Colonic mucosa (tissue), 4 donors: ENCODE results near the gene APOL6. TPM values are rescaled to one million over a fixed set of nuclear protein-coding genes. Genes with fewer than 3 reads are reported as not detected.

ENCODE experiments used
- DNase-seq: peaks from one replicate; pipeline ENCODE4 v3.0.0-alpha.2; 2020
- H3K27ac ChIP-seq: fragments of 200-600 bp; one replicate; pipeline ENCODE4 v1.8.0; 2021
- H3K27me3 ChIP-seq: fragments of 200-600 bp; one replicate; pipeline ENCODE4 v1.8.0; 2021
- H3K36me3 ChIP-seq: fragments of 200-600 bp; one replicate; pipeline ENCODE4 v1.8.0; 2021
- H3K4me1 ChIP-seq: fragments of 200-600 bp; one replicate; pipeline ENCODE4 v1.8.0; 2021; ENCODE audit warnings: mild to moderate bottlenecking
- H3K4me3 ChIP-seq: fragments of 200-600 bp; one replicate; pipeline ENCODE4 v1.8.0; 2021
- H3K9ac ChIP-seq, 2 donors: one replicate each; pipeline ENCODE4 v1.7.0; 2013; ENCODE audit warnings: control low read depth in 2 of 2, low read depth in 2 of 2, low read length in 2 of 2
- H3K9me3 ChIP-seq: fragments of 200-600 bp; one replicate; pipeline ENCODE4 v1.8.0; 2021
- intact Hi-C: fragments of 100-400 bp; cut with DNase I; formaldehyde crosslinking; loops from one replicate; pipeline ENCODE4 v1.14.1; 2022
- total RNA-seq, 2 donors: library from RNA; stranded (reverse); fragmentation: NEBNext Ultra II Directional in 1 of 2; extraction: Animal tissue kit (Norgen Biotek cat#: 25700) in 1 of 2; gene quantifications; one replicate each; pipeline ENCODE4 v1.2.1, GENCODE V29; 2021
- TF ChIP-seq, protein P1 (sequence below): fragments of 200-600 bp; IDR thresholded peaks from one replicate; pipeline ENCODE4 v1.8.0; 2022; ENCODE audit warnings: antibody characterized with exemption, mild to moderate bottlenecking
- donor health status: healthy.
- donor health status: DM: no; HTN: no; CAD: no.
- donor health status: DM: no; HTN: no; CAD: no.

The APOL6 gene
- total RNA-seq, 2 donors from 2014 or later = 31.4 to 40.3 TPM

GRCh38 chr22:35612903-35613302 lies 35.3 kb upstream of the APOL6 start:
- no peak for DNase-seq
- H3K27ac ChIP-seq = no peak overlapping the region
- no peak overlapping the region for H3K9ac ChIP-seq
- no peaks in the 10 kb centered on the region for H3K27me3 ChIP-seq
- H3K4me3 ChIP-seq = no peak overlapping the region
- intact Hi-C loops = no loop called here
- no peaks in the 10 kb centered on the region for H3K4me1 ChIP-seq
- H3K36me3 ChIP-seq = no peaks in the 10 kb centered on the region
- no peaks in the 10 kb centered on the region for H3K9me3 ChIP-seq
- TF ChIP-seq, protein P1, sequence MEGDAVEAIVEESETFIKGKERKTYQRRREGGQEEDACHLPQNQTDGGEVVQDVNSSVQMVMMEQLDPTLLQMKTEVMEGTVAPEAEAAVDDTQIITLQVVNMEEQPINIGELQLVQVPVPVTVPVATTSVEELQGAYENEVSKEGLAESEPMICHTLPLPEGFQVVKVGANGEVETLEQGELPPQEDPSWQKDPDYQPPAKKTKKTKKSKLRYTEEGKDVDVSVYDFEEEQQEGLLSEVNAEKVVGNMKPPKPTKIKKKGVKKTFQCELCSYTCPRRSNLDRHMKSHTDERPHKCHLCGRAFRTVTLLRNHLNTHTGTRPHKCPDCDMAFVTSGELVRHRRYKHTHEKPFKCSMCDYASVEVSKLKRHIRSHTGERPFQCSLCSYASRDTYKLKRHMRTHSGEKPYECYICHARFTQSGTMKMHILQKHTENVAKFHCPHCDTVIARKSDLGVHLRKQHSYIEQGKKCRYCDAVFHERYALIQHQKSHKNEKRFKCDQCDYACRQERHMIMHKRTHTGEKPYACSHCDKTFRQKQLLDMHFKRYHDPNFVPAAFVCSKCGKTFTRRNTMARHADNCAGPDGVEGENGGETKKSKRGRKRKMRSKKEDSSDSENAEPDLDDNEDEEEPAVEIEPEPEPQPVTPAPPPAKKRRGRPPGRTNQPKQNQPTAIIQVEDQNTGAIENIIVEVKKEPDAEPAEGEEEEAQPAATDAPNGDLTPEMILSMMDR = no peak

- no peaks in the 10 kb centered on the region for H3K36me3 ChIP-seq
- TF ChIP-seq, protein P1 = no peak
- no peaks in the 10 kb centered on the region for H3K27me3 ChIP-seq
- no peak for DNase-seq
- no peak overlapping the region for H3K9ac ChIP-seq
- H3K4me3 ChIP-seq = no peak overlapping the region
- H3K27ac ChIP-seq = no peak overlapping the region
- intact Hi-C loops = no loop called here
- no peaks in the 10 kb centered on the region for H3K4me1 ChIP-seq
- no peaks in the 10 kb centered on the region for H3K9me3 ChIP-seq
These were observed 33.8 kb upstream of the APOL6 start for GRCh38 chr22:35614404-35614803.

DNA sequence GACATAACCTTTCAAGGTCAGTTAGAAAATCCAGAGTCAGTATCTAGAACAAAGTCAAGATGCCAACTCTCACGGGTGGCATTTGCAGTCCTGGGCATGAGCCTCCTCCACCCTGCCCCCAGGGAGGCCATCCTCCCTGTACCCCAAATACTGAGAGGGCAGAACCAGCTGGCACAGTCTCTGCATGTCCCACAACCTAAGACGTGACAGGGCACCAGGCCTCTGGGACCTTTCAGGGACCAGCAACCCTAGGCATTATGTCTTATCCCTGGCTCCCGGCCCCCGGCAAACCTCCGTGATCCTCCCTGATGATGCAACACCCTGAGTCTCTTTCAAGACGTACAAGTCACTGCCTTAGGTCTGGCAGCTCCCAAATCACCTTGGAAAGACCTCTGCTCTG lies 33.1 kb upstream of the APOL6 start:
- DNase-seq = no peak
- Histone ChIP-seq H3K36me3 (no peaks in the 10 kb centered on the region), H3K4me1 (no peaks in the 10 kb centered on the region), H3K9me3 (no peaks in the 10 kb centered on the region), H3K27me3 (no peaks in the 10 kb centered on the region), H3K27ac (no peak overlapping the region), H3K4me3 (no peak overlapping the region), H3K9ac (no peak overlapping the region)
- intact Hi-C loops = loop anchor here (5.0 kb wide), 1 partner anchor 263 kb away; no protein-coding TSS in a partner anchor
- TF ChIP-seq, protein P1 = no peak

- Histone ChIP-seq H3K27me3 (no peaks in the 10 kb centered on the region), H3K27ac (no peak overlapping the region), H3K36me3 (no peaks in the 10 kb centered on the region), H3K9me3 (no peaks in the 10 kb centered on the region), H3K4me3 (no peak overlapping the region), H3K9ac (no peak overlapping the region), H3K4me1 (no peaks in the 10 kb centered on the region)
- TF ChIP-seq, protein P1 = no peak
- no peak for DNase-seq
- intact Hi-C loops = loop anchor here (5.0 kb wide), 1 partner anchor 264 kb away; no protein-coding TSS in a partner anchor
These were observed 32.2 kb upstream of the APOL6 start for GRCh38 chr22:35616043-35616442.

- Histone ChIP-seq H3K4me1 (no peaks in the 10 kb centered on the region), H3K27ac (no peak within 1 kb of the TSS), H3K4me3 (no peak within 1 kb of the TSS), H3K9ac (no peak within 1 kb of the TSS), H3K36me3 (no peaks in the 10 kb centered on the region), H3K9me3 (no peaks in the 10 kb centered on the region), H3K27me3 (no peaks in the 10 kb centered on the region)
- intact Hi-C loops = loop anchor here (5.0 kb wide), 1 partner anchor 265 kb away; no protein-coding TSS in a partner anchor
- TF ChIP-seq, protein P1 = no peak
- DNase-seq = no peak
These were observed 31.0 kb upstream of the APOL6 start, which contains the start of gene MB for GRCh38 chr22:35617137-35617755. Gene MB, minus strand, starts transcription at chr22:35617329. Its CDS starts 72 bp downstream, at chr22:35617257.
